ENCODE results near the gene CDIPT. TPM values are rescaled to one million over a fixed set of nuclear protein-coding genes. Genes with fewer than 3 reads are reported as not detected.

The CDIPT gene
- total RNA-seq, 1 experiment from 2014 or later: 58.3 TPM

DNA sequence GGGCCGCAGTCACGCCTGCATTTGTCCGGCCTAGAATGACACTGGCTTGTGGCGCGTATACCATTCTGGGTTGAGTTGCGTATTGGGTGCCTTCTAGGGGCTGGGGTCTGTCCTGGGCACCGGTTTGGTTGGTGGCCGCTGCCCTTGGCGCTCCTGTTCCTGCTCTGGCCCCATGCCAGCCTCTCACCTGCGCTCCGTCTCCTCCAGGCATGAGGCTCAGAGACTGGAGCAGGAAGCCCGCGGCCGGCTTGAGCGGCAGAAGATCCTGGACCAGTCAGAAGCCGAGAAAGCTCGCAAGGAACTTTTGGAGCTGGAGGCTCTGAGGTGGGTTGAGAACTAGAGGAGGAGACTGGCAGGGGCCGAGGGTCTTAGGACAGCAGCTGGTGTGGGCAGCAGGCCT, 17.4 kb downstream of the CDIPT start:
- no peak overlapping the region for H3K9ac ChIP-seq (ENCODE audit: low read length)
- no peak overlapping the region for H3K4me3 ChIP-seq (replicated peaks in 1 of 2; ENCODE audit: low read depth in 1 of 2, low read length in 2 of 2)
- no TSS peak for BruUV-seq (replicated peaks)
- H4K20me1 ChIP-seq (ENCODE audit: insufficient read depth): no peaks in the 10 kb centered on the region
- no peaks in the 10 kb centered on the region for H3K9me3 ChIP-seq (ENCODE audit: control insufficient read depth in 1 of 2, insufficient read depth in 1 of 2, low read depth in 1 of 2, low read length in 2 of 2)
- peaks cover 0 to 2% of the 10 kb centered on the region in 2 experiments; a peak in 2 of 4 replicates for H3K36me3 ChIP-seq (ENCODE audit: control insufficient read depth in 1 of 2, insufficient read depth in 2 of 2, low read length in 2 of 2)
- TF ChIP-seq TCF7L2 (IDR thresholded peaks at IDR 0.05; ENCODE audit: borderline replicate concordance, extremely low read depth, insufficient read depth, insufficient read length): no peak
- no peak for TF ChIP-seq EGR1 (IDR thresholded peaks at IDR 0.05; ENCODE audit: low read depth)
- TF ChIP-seq RAD21 (IDR thresholded peaks at IDR 0.05; ENCODE audit: low read depth): no peak
- TF ChIP-seq SRF (IDR thresholded peaks at IDR 0.05; ENCODE audit: low read depth): no peak
- TF ChIP-seq, protein P1, sequence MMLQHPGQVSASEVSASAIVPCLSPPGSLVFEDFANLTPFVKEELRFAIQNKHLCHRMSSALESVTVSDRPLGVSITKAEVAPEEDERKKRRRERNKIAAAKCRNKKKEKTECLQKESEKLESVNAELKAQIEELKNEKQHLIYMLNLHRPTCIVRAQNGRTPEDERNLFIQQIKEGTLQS (IDR thresholded peaks at IDR 0.05): no peak
- no peak for TF ChIP-seq SIN3A (IDR thresholded peaks at IDR 0.05; ENCODE audit: low read depth)
- no peak for TF ChIP-seq EZH2 (IDR thresholded peaks at IDR 0.05)
- no peak for TF ChIP-seq SP1 (IDR thresholded peaks at IDR 0.05; ENCODE audit: low read depth)
- TF ChIP-seq FOSL1 (IDR thresholded peaks at IDR 0.05; ENCODE audit: low read depth): no peak
- no peak for TF ChIP-seq CBX3 (IDR thresholded peaks at IDR 0.05; ENCODE audit: low read depth)
- TF ChIP-seq CEBPB (IDR thresholded peaks at IDR 0.05; ENCODE audit: low read depth): no peak
- no peak for TF ChIP-seq POLR2AphosphoS5 (IDR thresholded peaks at IDR 0.05; ENCODE audit: low read depth, low read length)
- no peak for TF ChIP-seq JUND (IDR thresholded peaks at IDR 0.05)
- TF ChIP-seq POLR2A (IDR thresholded peaks at IDR 0.05; ENCODE audit: borderline replicate concordance, extremely low read depth, insufficient read depth, insufficient read length): no peak
- TF ChIP-seq, protein P2, sequence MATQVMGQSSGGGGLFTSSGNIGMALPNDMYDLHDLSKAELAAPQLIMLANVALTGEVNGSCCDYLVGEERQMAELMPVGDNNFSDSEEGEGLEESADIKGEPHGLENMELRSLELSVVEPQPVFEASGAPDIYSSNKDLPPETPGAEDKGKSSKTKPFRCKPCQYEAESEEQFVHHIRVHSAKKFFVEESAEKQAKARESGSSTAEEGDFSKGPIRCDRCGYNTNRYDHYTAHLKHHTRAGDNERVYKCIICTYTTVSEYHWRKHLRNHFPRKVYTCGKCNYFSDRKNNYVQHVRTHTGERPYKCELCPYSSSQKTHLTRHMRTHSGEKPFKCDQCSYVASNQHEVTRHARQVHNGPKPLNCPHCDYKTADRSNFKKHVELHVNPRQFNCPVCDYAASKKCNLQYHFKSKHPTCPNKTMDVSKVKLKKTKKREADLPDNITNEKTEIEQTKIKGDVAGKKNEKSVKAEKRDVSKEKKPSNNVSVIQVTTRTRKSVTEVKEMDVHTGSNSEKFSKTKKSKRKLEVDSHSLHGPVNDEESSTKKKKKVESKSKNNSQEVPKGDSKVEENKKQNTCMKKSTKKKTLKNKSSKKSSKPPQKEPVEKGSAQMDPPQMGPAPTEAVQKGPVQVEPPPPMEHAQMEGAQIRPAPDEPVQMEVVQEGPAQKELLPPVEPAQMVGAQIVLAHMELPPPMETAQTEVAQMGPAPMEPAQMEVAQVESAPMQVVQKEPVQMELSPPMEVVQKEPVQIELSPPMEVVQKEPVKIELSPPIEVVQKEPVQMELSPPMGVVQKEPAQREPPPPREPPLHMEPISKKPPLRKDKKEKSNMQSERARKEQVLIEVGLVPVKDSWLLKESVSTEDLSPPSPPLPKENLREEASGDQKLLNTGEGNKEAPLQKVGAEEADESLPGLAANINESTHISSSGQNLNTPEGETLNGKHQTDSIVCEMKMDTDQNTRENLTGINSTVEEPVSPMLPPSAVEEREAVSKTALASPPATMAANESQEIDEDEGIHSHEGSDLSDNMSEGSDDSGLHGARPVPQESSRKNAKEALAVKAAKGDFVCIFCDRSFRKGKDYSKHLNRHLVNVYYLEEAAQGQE (IDR thresholded peaks at IDR 0.05; ENCODE audit: low read depth): no peak
- ATAC-seq: no peak
- ChIA-PET RAD21 (ENCODE audit: low non-redundant PET in 1 of 2, low total read pairs in 2 of 2, uncharacterized antibody in 2 of 2, unreplicated experiment in 2 of 2) (no interaction called here), POLR2A (no interaction called here), CTCF (no interaction called here)
- DNase-seq (ENCODE audit: low read depth, low spot score): no peak
- H2AFZ ChIP-seq (ENCODE audit: low read depth, low read length, poor library complexity, severe bottlenecking): no peak overlapping the region
- no peak overlapping the region for H3K27ac ChIP-seq (ENCODE audit: low read depth, low read length)
- no peaks in the 10 kb centered on the region for H3K27me3 ChIP-seq (ENCODE audit: insufficient read depth, low read length)
- peaks cover 0 to 5% of the 10 kb centered on the region in 2 experiments; a peak in 2 of 4 replicates for H3K4me1 ChIP-seq (ENCODE audit: control insufficient read depth in 1 of 2, insufficient read depth in 2 of 2, low read length in 2 of 2)
- no peak overlapping the region for H3K4me2 ChIP-seq (ENCODE audit: low read length)
- no peaks in the 10 kb centered on the region for H3K9me2 ChIP-seq (ENCODE audit: insufficient read depth)
- intact Hi-C loops (cut with micrococcal nuclease): no loop called here
- H3K79me2 ChIP-seq (ENCODE audit: insufficient read depth, low read length): no peaks in the 10 kb centered on the region

All from HCT116 (cell line).